Activated CD8-positive, alpha-beta T cell treated with anti-CD3 and anti-CD28 coated beads for 36 hours (primary cell): Measurements from ENCODE around the gene FBN2. TPM values are rescaled to one million over a fixed set of nuclear protein-coding genes. Genes with fewer than 3 reads are reported as not detected.

ENCODE experiments used
- ATAC-seq: fragments of 200-7000 bp; cut with Tn5 transposase; one replicate; pipeline ENCODE4 v1.10.0; 2021; ENCODE audit warnings: mild to moderate bottlenecking, moderate library complexity
- CTCF ChIA-PET: fragments of 350-600 bp; sonication (Branson Sonifier 250); formaldehyde crosslinking; loops from one replicate; lab custom pipeline; 2021; ENCODE audit warnings: antibody characterized with exemption; lab: Charles Lee
- POLR2A ChIA-PET: fragments of 350-600 bp; sonication (Branson Sonifier 250); formaldehyde crosslinking; loops from one replicate; lab custom pipeline; 2021; ENCODE audit warnings: antibody characterized with exemption; lab: Charles Lee
- DNase-seq: peaks from one replicate; pipeline ENCODE4 v3.0.0-alpha.2; 2020
- H3K27ac Mint-ChIP-seq: one replicate; pipeline ENCODE4 v1.8.0; 2021; ENCODE audit warnings: mild to moderate bottlenecking, mixed read lengths
- H3K27me3 Mint-ChIP-seq: one replicate; pipeline ENCODE4 v1.8.0; 2021; ENCODE audit warnings: mixed read lengths
- H3K36me3 Mint-ChIP-seq: one replicate; pipeline ENCODE4 v1.8.0; 2021; ENCODE audit warnings: low read depth, mixed read lengths
- H3K4me1 Mint-ChIP-seq: one replicate; pipeline ENCODE4 v1.8.0; 2021; ENCODE audit warnings: low read depth, mixed read lengths
- H3K4me3 Mint-ChIP-seq: one replicate; pipeline ENCODE4 v1.8.0; 2021; ENCODE audit warnings: mild to moderate bottlenecking, moderate library complexity, mixed read lengths
- H3K9me3 Mint-ChIP-seq: one replicate; pipeline ENCODE4 v1.8.0; 2021; ENCODE audit warnings: mixed read lengths
- intact Hi-C: fragments of 100-400 bp; cut with micrococcal nuclease; formaldehyde crosslinking; loops from one replicate; pipeline ENCODE4 v1.10.0; 2022
- total RNA-seq, 2 experiments: library from RNA; stranded (reverse); gene quantifications; one replicate each; pipeline ENCODE4 v1.2.3, GENCODE V29; 2021
- TF ChIP-seq, protein P1 (sequence below): fragments of 200-600 bp; IDR thresholded peaks from one replicate; pipeline ENCODE4 v1.8.0; 2022; ENCODE audit warnings: antibody characterized with exemption, mild to moderate bottlenecking

The FBN2 gene
- total RNA-seq, 2 experiments from 2014 or later, result not detected

- DNase-seq, result no peak
- intact Hi-C loops, result no loop called here
- ATAC-seq, result no peak
- Mint-ChIP-seq H3K36me3 (no peaks in the 10 kb centered on the region), H3K4me1 (no peaks in the 10 kb centered on the region), H3K27me3 (no peaks in the 10 kb centered on the region), H3K9me3 (no peaks in the 10 kb centered on the region), H3K4me3 (no peak overlapping the region), H3K27ac (no peak overlapping the region)
- POLR2A ChIA-PET, result no interaction called here
- TF ChIP-seq, protein P1, sequence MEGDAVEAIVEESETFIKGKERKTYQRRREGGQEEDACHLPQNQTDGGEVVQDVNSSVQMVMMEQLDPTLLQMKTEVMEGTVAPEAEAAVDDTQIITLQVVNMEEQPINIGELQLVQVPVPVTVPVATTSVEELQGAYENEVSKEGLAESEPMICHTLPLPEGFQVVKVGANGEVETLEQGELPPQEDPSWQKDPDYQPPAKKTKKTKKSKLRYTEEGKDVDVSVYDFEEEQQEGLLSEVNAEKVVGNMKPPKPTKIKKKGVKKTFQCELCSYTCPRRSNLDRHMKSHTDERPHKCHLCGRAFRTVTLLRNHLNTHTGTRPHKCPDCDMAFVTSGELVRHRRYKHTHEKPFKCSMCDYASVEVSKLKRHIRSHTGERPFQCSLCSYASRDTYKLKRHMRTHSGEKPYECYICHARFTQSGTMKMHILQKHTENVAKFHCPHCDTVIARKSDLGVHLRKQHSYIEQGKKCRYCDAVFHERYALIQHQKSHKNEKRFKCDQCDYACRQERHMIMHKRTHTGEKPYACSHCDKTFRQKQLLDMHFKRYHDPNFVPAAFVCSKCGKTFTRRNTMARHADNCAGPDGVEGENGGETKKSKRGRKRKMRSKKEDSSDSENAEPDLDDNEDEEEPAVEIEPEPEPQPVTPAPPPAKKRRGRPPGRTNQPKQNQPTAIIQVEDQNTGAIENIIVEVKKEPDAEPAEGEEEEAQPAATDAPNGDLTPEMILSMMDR, result no peak
- CTCF ChIA-PET, result no interaction called here
Observed at GRCh38 chr5:128290152-128290858, 247.7 kb downstream of the FBN2 start.

- H3K9me3 Mint-ChIP-seq, result no peaks in the 10 kb centered on the region
- CTCF ChIA-PET, result no interaction called here
- POLR2A ChIA-PET, result no interaction called here
- no peak overlapping the region for H3K4me3 Mint-ChIP-seq
- no peaks in the 10 kb centered on the region for H3K4me1 Mint-ChIP-seq
- TF ChIP-seq, protein P1, result no peak
- intact Hi-C loops, result no loop called here
- no peak for ATAC-seq
- no peaks in the 10 kb centered on the region for H3K27me3 Mint-ChIP-seq
- DNase-seq, result no peak
- no peaks in the 10 kb centered on the region for H3K36me3 Mint-ChIP-seq
- no peak overlapping the region for H3K27ac Mint-ChIP-seq
Observed at GRCh38 chr5:128287740-128288139, 250.3 kb downstream of the FBN2 start.

GRCh38 chr5:128284236-128284635 lies 253.8 kb downstream of the FBN2 start:
- Mint-ChIP-seq H3K9me3 (no peaks in the 10 kb centered on the region), H3K4me3 (no peak overlapping the region), H3K27ac (no peak overlapping the region), H3K27me3 (no peaks in the 10 kb centered on the region), H3K36me3 (no peaks in the 10 kb centered on the region), H3K4me1 (no peaks in the 10 kb centered on the region)
- ATAC-seq (no peak), DNase-seq (no peak)
- ChIA-PET POLR2A (no interaction called here), CTCF (no interaction called here)
- intact Hi-C loops, result no loop called here
- TF ChIP-seq, protein P1, result no peak

- DNase-seq (no peak), ATAC-seq (no peak)
- CTCF ChIA-PET, result no interaction called here
- intact Hi-C loops, result no loop called here
- TF ChIP-seq, protein P1, result no peak
- POLR2A ChIA-PET, result interaction anchor here (0.7 kb wide), 1 partner anchor 506 kb away, joined by 4 read pairs; no protein-coding TSS in a partner anchor
- Mint-ChIP-seq H3K9me3 (no peaks in the 10 kb centered on the region), H3K27me3 (peaks cover 7% of the 10 kb centered on the region), H3K36me3 (no peaks in the 10 kb centered on the region), H3K4me3 (no peak overlapping the region), H3K27ac (no peak overlapping the region), H3K4me1 (no peaks in the 10 kb centered on the region)
Observed at GRCh38 chr5:128279345-128279744, 258.7 kb downstream of the FBN2 start.

GRCh38 chr5:128276537-128277216 lies 261.4 kb downstream of the FBN2 start:
- POLR2A ChIA-PET, result no interaction called here
- H3K27ac Mint-ChIP-seq, result no peak overlapping the region

More at GRCh38 chr5:128276537-128277216, 261.4 kb downstream of the FBN2 start:
- intact Hi-C loops, result no loop called here
- TF ChIP-seq, protein P1, result no peak
- ATAC-seq (no peak), DNase-seq (no peak)
- Mint-ChIP-seq H3K9me3 (no peaks in the 10 kb centered on the region), H3K4me3 (no peak overlapping the region), H3K36me3 (no peaks in the 10 kb centered on the region), H3K27me3 (peaks cover 7% of the 10 kb centered on the region), H3K4me1 (no peaks in the 10 kb centered on the region)
- CTCF ChIA-PET, result no interaction called here
